HUES6 (cell line): ENCODE measurements around the gene GOLGA8N.
"Not testable (repeated sequence)": the region's sequence is repeated elsewhere in the genome, so short reads cannot be mapped to it uniquely, and the experiment has no call there.

Source experiments
- H3K27ac ChIP-seq: 2 replicates; pipeline ENCODE4 v1.7.0; 2013; ENCODE audit warnings: low read depth, mild to moderate bottlenecking, low read length, inconsistent platforms
- H3K27me3 ChIP-seq: 2 replicates; pipeline ENCODE4 v1.6.1; 2013; ENCODE audit warnings: low read length; ENCODE audit not compliant: control insufficient read depth, insufficient read depth
- H3K36me3 ChIP-seq: 2 replicates; pipeline ENCODE4 v1.6.1; 2013; ENCODE audit warnings: low read length; ENCODE audit not compliant: control insufficient read depth, insufficient read depth
- H3K4me1 ChIP-seq: 2 replicates; pipeline ENCODE4 v1.6.1; 2013; ENCODE audit warnings: low read length; ENCODE audit not compliant: control insufficient read depth, insufficient read depth
- H3K4me3 ChIP-seq: 2 replicates; pipeline ENCODE4 v1.5.1; 2013; ENCODE audit warnings: low read depth, low read length
- H3K9ac ChIP-seq: one replicate; pipeline ENCODE4 v1.6.1; 2013; ENCODE audit warnings: mild to moderate bottlenecking, low read length
- H3K9me3 ChIP-seq: 2 replicates; pipeline ENCODE4 v1.6.1; 2013; ENCODE audit warnings: low read depth, low read length; ENCODE audit not compliant: control insufficient read depth, insufficient read depth

GOLGA8N gene

GRCh38 chr15:32593151-32593550 lies at the start of gene GOLGA8N:
Gene GOLGA8N (plus strand): TSS chr15:32593456.
- H3K9ac ChIP-seq, H3K4me3 ChIP-seq, H3K27ac ChIP-seq, H3K4me1 ChIP-seq, H3K9me3 ChIP-seq, H3K27me3 ChIP-seq, H3K36me3 ChIP-seq: not testable (repeated sequence)

GRCh38 chr15:32543456-32543855 lies 49.8 kb upstream of the GOLGA8N start:
- H3K9me3 ChIP-seq, H3K4me3 ChIP-seq, H3K4me1 ChIP-seq, H3K9ac ChIP-seq, H3K27me3 ChIP-seq, H3K36me3 ChIP-seq, H3K27ac ChIP-seq: not testable (repeated sequence)

DNA sequence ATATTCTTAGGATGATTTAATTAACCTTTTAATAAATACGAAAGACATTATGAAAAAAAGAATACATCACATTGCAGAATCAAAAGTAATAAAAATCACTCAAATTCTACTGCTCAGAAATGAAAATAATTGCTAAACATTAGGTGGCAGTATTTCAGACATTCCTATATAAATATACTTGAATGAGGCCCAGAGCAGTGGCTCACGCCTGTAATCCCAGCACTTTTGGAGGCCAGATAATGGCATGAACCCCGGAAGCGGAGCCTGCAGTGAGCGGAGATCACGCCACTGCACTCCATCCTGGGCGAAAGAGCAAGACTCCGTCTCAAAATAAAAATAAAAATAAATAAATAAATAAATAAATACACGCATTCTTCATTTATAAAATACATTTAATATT lies 48.1 kb upstream of the GOLGA8N start:
- not testable (repeated sequence) for H3K9ac ChIP-seq, H3K4me3 ChIP-seq, H3K27me3 ChIP-seq, H3K9me3 ChIP-seq, H3K36me3 ChIP-seq, H3K27ac ChIP-seq, H3K4me1 ChIP-seq

DNA sequence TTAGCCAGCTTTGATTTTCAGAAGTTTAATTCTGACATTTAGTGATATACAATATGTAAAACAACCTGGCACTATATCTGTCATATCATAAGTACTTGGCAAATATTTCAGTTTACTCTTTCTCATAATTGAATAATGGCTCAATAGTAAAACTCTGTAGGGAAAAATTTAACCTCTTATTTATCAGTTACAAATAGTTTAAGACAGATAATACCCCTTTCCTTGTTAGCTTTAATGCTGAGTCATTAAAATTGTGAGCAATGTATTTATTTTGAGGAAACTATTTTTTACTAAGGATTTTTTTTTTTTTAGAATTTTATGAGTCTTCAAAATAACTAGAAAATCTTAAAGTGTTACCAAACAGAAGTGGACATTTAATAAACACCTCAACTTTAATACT lies 38.7 kb upstream of the GOLGA8N start:
- not testable (repeated sequence) for H3K36me3 ChIP-seq, H3K27ac ChIP-seq, H3K27me3 ChIP-seq, H3K4me3 ChIP-seq, H3K9ac ChIP-seq, H3K4me1 ChIP-seq, H3K9me3 ChIP-seq

GRCh38 chr15:32562198-32562597 lies 31.1 kb upstream of the GOLGA8N start:
- H3K27me3 ChIP-seq, H3K9me3 ChIP-seq, H3K4me3 ChIP-seq, H3K9ac ChIP-seq, H3K4me1 ChIP-seq, H3K27ac ChIP-seq, H3K36me3 ChIP-seq: not testable (repeated sequence)

DNA sequence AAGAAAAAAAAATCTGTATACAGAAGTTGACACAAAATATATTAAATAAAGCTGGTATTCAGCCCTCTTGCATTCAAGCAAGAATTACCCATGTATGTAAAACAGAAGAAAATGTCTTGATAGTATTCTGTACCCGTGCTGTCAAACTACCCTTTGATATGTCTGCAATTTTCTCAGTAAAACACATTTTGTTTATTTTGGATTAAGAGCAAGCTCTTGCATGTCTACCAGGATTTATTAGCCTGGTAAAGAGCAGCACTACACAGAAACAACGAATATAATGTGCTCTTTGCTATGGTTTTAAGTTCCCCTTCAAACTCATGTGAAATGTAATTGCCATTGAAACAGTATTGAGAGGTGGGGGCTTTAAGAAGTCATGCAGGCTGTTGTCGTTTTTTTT lies 24.3 kb upstream of the GOLGA8N start:
- H3K36me3 ChIP-seq, H3K4me1 ChIP-seq, H3K27ac ChIP-seq, H3K27me3 ChIP-seq, H3K9ac ChIP-seq, H3K9me3 ChIP-seq, H3K4me3 ChIP-seq: not testable (repeated sequence)

DNA sequence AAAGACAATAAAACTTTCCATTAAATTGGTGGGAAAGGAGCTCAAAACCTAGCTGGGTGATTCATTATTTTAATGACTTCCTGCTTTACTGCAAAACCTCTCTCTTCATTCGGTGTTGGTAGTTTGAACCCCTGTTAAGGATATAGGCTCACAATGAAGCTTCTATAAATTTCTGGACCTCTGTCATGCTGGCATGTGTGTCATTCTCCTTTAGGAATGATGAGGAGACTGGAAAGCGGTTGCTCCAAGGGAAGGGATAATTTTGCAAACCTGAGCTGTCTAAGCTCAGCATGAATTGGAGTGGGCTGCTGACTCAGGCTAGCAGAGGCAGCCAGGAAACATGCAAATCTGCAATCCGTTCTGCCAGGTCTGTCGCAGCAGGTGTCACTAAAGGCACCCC lies 14.8 kb upstream of the GOLGA8N start:
- H3K36me3 ChIP-seq, H3K9ac ChIP-seq, H3K27ac ChIP-seq, H3K4me3 ChIP-seq, H3K9me3 ChIP-seq, H3K4me1 ChIP-seq, H3K27me3 ChIP-seq: not testable (repeated sequence)

DNA sequence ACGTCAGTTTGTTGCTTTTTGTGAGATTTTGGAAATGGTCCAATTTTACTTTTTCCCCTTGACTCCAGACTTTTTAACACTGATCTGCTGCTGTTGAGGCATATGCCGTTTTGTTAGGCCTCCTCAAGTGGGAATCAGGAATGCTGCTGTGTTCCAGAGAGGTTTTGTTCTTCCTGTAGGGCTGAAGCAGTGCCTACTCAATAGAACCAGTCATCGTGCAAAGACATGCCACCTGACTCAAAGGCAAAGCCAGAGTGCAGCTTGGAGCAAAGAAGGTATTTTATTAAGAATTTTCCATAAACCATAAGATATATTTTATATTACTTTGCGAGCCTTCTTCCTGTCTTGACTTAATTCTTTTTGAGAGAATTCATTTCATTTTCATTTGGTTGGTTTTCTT lies 7.4 kb upstream of the GOLGA8N start:
- H3K4me3 ChIP-seq, H3K9ac ChIP-seq, H3K9me3 ChIP-seq, H3K27ac ChIP-seq, H3K27me3 ChIP-seq, H3K36me3 ChIP-seq, H3K4me1 ChIP-seq: not testable (repeated sequence)

GRCh38 chr15:32609518-32609917 lies 16.3 kb downstream of the GOLGA8N start:
- H3K4me1 ChIP-seq, H3K36me3 ChIP-seq, H3K27me3 ChIP-seq, H3K9me3 ChIP-seq, H3K4me3 ChIP-seq, H3K9ac ChIP-seq, H3K27ac ChIP-seq: not testable (repeated sequence)

DNA sequence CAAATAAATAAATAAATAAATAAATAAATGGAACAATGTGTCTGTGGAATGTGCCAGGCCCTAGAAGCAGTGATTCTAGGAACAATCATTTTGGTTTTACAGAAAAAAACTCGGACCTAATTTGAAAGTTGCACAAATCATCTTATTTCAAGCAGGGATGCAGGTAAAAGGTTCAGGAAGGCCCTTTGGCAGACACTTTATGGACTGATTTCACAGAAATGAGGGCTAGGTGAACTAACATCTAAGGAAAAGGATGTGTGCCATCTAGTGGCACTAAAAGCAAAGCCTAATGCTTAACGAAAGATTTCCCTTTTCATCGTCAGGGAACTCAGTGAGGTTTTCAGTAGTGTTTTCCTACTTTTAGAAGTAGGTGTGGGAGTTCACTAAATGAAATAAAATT lies 17.5 kb downstream of the GOLGA8N start:
- H3K36me3 ChIP-seq, H3K4me3 ChIP-seq: not testable (repeated sequence)

DNA sequence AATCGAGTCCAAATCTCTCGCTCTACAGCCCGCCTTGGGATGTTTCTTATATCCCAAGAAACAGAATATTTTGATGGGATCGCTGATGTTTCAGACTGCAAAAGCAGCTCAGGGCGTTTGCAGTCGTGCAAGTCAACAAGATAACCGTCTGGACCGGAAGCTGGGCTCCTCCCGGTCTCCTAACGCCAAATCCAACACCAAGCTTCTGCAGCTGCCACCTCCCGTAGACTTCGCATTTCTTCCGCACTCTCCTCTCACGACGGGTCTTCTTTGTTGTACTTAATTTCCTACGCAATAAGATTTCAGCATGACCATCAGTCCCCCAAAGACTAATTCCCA lies 21.4 kb downstream of the GOLGA8N start:
- not testable (repeated sequence) for H3K36me3 ChIP-seq, H3K9me3 ChIP-seq, H3K27me3 ChIP-seq, H3K4me1 ChIP-seq
- peak overlapping the region; percentile 70; the same call in 1 of the 2 replicates for H3K27ac ChIP-seq
- H3K4me3 ChIP-seq, result peak overlapping the region; percentile 97
- peak overlapping the region; percentile 73 for H3K9ac ChIP-seq

More for the DNA sequence above, 17.5 kb downstream of the GOLGA8N start:
- not testable (repeated sequence) for H3K4me1 ChIP-seq, H3K9me3 ChIP-seq, H3K9ac ChIP-seq, H3K27ac ChIP-seq, H3K27me3 ChIP-seq

DNA sequence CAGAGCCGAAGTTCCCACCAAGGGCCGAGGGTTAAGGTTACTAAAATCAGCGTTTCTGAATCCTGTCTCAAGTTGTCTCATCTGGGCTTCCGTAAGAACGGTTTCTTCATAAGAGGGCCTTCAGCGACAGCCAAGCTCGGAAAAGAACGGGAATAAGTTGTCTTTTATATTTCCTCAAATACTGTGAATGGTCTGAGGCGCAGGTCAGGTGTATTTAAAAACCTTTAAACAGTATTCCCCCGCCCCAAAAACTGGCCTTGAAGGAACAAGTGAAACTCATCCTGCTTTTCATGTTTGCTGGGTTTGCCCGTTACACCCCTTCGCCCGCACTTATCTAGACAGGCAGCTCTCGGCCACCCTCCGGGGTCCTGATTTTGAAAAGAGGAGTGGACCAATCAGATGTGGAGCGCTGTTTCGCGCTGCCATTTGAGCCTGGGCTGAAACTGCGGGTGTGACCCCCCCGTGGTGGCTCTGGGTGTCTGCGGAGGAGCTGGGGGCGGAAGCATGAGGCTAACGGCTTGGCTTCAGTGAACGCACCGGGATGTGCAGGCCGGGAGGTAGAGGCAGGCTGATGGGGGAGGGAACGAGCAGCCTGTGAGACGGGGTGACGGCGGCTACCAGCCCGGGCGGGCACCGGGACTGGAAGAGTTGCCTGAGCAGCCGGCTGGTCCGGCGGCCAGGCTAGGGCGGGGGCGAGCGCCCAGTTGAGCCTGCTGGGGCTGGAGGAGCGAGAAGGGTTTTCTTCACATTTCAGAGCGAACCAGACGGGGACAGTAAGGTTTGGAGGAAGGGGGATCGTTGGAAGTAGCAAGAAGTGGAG lies 22.0 kb downstream of the GOLGA8N start, which contains the start of gene ARHGAP11A:
Gene ARHGAP11A, plus strand, starts transcription at position 454 of the 820 bp plus-strand sequence. CDS start 708 bp downstream, outside the sequence.
- H3K9ac ChIP-seq, result peak within 1 kb of the TSS; percentile 91
- not testable (repeated sequence) for H3K4me1 ChIP-seq, H3K9me3 ChIP-seq, H3K36me3 ChIP-seq, H3K27me3 ChIP-seq
- H3K27ac ChIP-seq, result peak within 1 kb of the TSS; percentile 70; the same call in 1 of the 2 replicates
- H3K4me3 ChIP-seq, result peak within 1 kb of the TSS; percentile 97
